OCI-LY1 (cell line): ENCODE data around the gene KCNJ12.

Source experiments
- H2AFZ ChIP-seq: fragments of 200-600 bp; sonication (generic), shearing (Covaris generic); 2 replicates; pipeline ENCODE4 v1.6.0; 2014; ENCODE audit warnings: antibody characterized with exemption, mild to moderate bottlenecking, low read length
- H3F3A ChIP-seq: fragments of 200-600 bp; sonication (generic), shearing (Covaris generic); 2 replicates; pipeline ENCODE4 v1.6.0; 2014; ENCODE audit warnings: mild to moderate bottlenecking, antibody characterized with exemption, low read length, moderate library complexity; ENCODE audit not compliant: insufficient read depth
- H3K27ac ChIP-seq: fragments of 200-600 bp; sonication (generic); 2 replicates; pipeline ENCODE4 v1.5.1; 2014; ENCODE audit warnings: low read length, mixed run types, mild to moderate bottlenecking, low read depth; ENCODE audit not compliant: poor library complexity, severe bottlenecking
- H3K27me3 ChIP-seq: fragments of 200-600 bp; sonication (generic); 2 replicates; pipeline ENCODE4 v1.6.0; 2014; ENCODE audit warnings: antibody characterized with exemption, mild to moderate bottlenecking, low read length, moderate library complexity; ENCODE audit not compliant: insufficient read depth
- H3K36me3 ChIP-seq: fragments of 200-600 bp; sonication (generic); 2 replicates; pipeline ENCODE4 v1.6.1; 2014; ENCODE audit warnings: mild to moderate bottlenecking, antibody characterized with exemption, low read length, moderate library complexity, mixed read lengths; ENCODE audit not compliant: insufficient read depth
- H3K4me1 ChIP-seq: fragments of 200-600 bp; sonication (generic); 2 replicates; pipeline ENCODE4 v1.5.1; 2014; ENCODE audit warnings: mild to moderate bottlenecking, low read length, moderate library complexity; ENCODE audit not compliant: insufficient read depth, severe bottlenecking
- H3K4me2 ChIP-seq: fragments of 200-600 bp; sonication (generic), shearing (Covaris generic); 2 replicates; pipeline ENCODE4 v1.6.1; 2014; ENCODE audit warnings: low read length
- H3K4me3 ChIP-seq: fragments of 200-600 bp; sonication (generic); 2 replicates; pipeline ENCODE4 v1.5.1; 2014; ENCODE audit warnings: low read length, low read depth, mild to moderate bottlenecking, mixed read lengths; ENCODE audit not compliant: poor library complexity, severe bottlenecking
- H3K79me2 ChIP-seq: fragments of 200-600 bp; shearing (Covaris generic); 2 replicates; pipeline ENCODE4 v1.6.1; 2016; ENCODE audit warnings: mixed run types, low read length, mixed read lengths; ENCODE audit not compliant: insufficient read depth
- H3K9ac ChIP-seq: fragments of 200-600 bp; sonication (generic), shearing (Covaris generic); 2 replicates; pipeline ENCODE4 v1.6.1; 2014; ENCODE audit warnings: mild to moderate bottlenecking, low read length, mixed read lengths
- H3K9me2 ChIP-seq: fragments of 200-600 bp; sonication (generic), shearing (Covaris generic); 2 replicates; pipeline ENCODE4 v1.6.1; 2014; ENCODE audit warnings: low read depth, mild to moderate bottlenecking, low read length, mixed read lengths
- H3K9me3 ChIP-seq: fragments of 200-600 bp; shearing (Covaris generic); 2 replicates; pipeline ENCODE4 v1.6.1; 2014; ENCODE audit warnings: low read length, mixed read lengths
- H4K20me1 ChIP-seq: fragments of 200-600 bp; sonication (generic), shearing (Covaris generic); 2 replicates; pipeline ENCODE4 v1.6.0; 2016; ENCODE audit warnings: mild to moderate bottlenecking, low read length; ENCODE audit not compliant: insufficient read depth
- CTCF ChIP-seq: fragments of 200-600 bp; sonication (generic), shearing (Covaris generic); IDR thresholded peaks from 2 replicates; pipeline ENCODE4 v1.5.1; 2017; ENCODE audit warnings: mild to moderate bottlenecking, antibody characterized with exemption, low read length, moderate library complexity, mixed read lengths
- EZH2 ChIP-seq: fragments of 200-600 bp; sonication (generic), shearing (Covaris generic); IDR thresholded peaks from 2 replicates; pipeline ENCODE4 v1.8.0; 2017; ENCODE audit warnings: borderline replicate concordance, mixed run types, mild to moderate bottlenecking, antibody characterized with exemption, low read length, moderate library complexity, mixed read lengths

Gene KCNJ12

GRCh38 chr17:21369395-21369794 lies 6.8 kb upstream of the KCNJ12 start:
- Histone ChIP-seq H3K27ac (no peak overlapping the region), H4K20me1 (no peaks in the 10 kb centered on the region), H3K9me3 (no peaks in the 10 kb centered on the region), H3K79me2 (no peaks in the 10 kb centered on the region), H3K4me2 (no peak overlapping the region), H3K36me3 (no peaks in the 10 kb centered on the region), H3K4me1 (no peaks in the 10 kb centered on the region), H3K9ac (no peak overlapping the region), H2AFZ (no peak overlapping the region), H3K27me3 (no peaks in the 10 kb centered on the region), H3K9me2 (no peaks in the 10 kb centered on the region), H3F3A (no peaks in the 10 kb centered on the region), H3K4me3 (no peak overlapping the region)
- TF ChIP-seq EZH2 (no peak), CTCF (no peak)

GRCh38 chr17:21370430-21370829 lies 5.7 kb upstream of the KCNJ12 start:
- Histone ChIP-seq H4K20me1 (no peaks in the 10 kb centered on the region), H3K9me2 (no peaks in the 10 kb centered on the region), H3K4me1 (no peaks in the 10 kb centered on the region), H3K27ac (no peak overlapping the region), H3K4me2 (no peak overlapping the region), H3K9me3 (no peaks in the 10 kb centered on the region), H3K9ac (no peak overlapping the region), H3K79me2 (no peaks in the 10 kb centered on the region), H3K4me3 (no peak overlapping the region), H3F3A (no peaks in the 10 kb centered on the region), H3K36me3 (no peaks in the 10 kb centered on the region), H2AFZ (no peak overlapping the region), H3K27me3 (no peaks in the 10 kb centered on the region)
- TF ChIP-seq EZH2 = no peak
- no peak for TF ChIP-seq CTCF

- no peak for TF ChIP-seq CTCF
- no peaks in the 10 kb centered on the region for H3K4me1 ChIP-seq
- no peaks in the 10 kb centered on the region for H3K9me3 ChIP-seq
- no peak overlapping the region for H3K27ac ChIP-seq
- H3K79me2 ChIP-seq = no peaks in the 10 kb centered on the region
- no peaks in the 10 kb centered on the region for H3K36me3 ChIP-seq
- H3F3A ChIP-seq = no peaks in the 10 kb centered on the region
- H3K9me2 ChIP-seq = no peaks in the 10 kb centered on the region
- H3K4me3 ChIP-seq = no peak overlapping the region
- H4K20me1 ChIP-seq = no peaks in the 10 kb centered on the region
- H3K4me2 ChIP-seq = no peak overlapping the region
- H3K9ac ChIP-seq = no peak overlapping the region
- H2AFZ ChIP-seq = no peak overlapping the region
- no peaks in the 10 kb centered on the region for H3K27me3 ChIP-seq
Measured at GRCh38 chr17:21371511-21372081, 4.6 kb upstream of the KCNJ12 start.
